OCI-LY3 (cell line): ENCODE measurements around the gene SLC16A8.

ENCODE experiments used
- CTCF ChIP-seq: fragments of 200-600, 300-600 bp; sonication (generic); IDR thresholded peaks from 2 replicates; pipeline ENCODE4 v1.5.1; 2014; ENCODE audit warnings: antibody characterized with exemption, low read length, low read depth
- EZH2phosphoT487 ChIP-seq: fragments of 200-600 bp; shearing (Covaris generic); IDR thresholded peaks from 2 replicates; pipeline ENCODE4 v1.6.1; 2018; ENCODE audit warnings: antibody characterized with exemption, mixed run types, low read depth

- TF ChIP-seq CTCF (no peak), EZH2phosphoT487 (no peak)
Observed at GRCh38 chr22:38074181-38075104, 9.5 kb downstream of the SLC16A8 start.
